GM19099 (cell line): Measurements from ENCODE around the gene NTM.

Experiments
- POLR2A ChIP-seq: IDR thresholded peaks from 3 replicates; pipeline ENCODE4 v1.6.1; 2011; ENCODE audit warnings: low read depth; ENCODE audit not compliant: insufficient read length; ENCODE audit errors: extremely low read depth

NTM gene

GRCh38 chr11:131822506-131822905 is 452.1 kb downstream of the NTM start:
- TF ChIP-seq POLR2A, result no peak

GRCh38 chr11:131823772-131824171 is 453.4 kb downstream of the NTM start:
- no peak for TF ChIP-seq POLR2A

GRCh38 chr11:131824771-131825170 is 454.4 kb downstream of the NTM start:
- no peak for TF ChIP-seq POLR2A

DNA sequence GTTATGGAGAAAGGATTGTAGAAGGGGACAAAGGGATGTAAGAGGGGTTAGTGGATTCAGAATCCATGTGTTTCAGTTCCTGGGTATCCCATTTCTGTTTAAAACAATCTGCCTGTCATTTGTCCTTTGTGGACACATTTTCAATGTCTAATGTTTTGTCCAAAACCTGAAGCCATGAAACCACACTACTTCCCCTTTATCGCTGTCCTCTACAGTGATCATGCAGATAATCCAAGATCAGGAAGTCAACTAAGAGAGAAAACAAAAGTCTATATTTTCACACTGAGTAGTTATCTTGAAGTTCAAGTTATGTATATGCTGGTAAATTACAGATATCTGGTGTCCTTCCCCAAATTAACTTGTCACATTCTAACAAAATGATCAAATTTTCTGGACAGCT is 457.0 kb downstream of the NTM start:
- no peak for TF ChIP-seq POLR2A

- no peak for TF ChIP-seq POLR2A
These were observed 459.3 kb downstream of the NTM start for GRCh38 chr11:131829725-131830124.

- no peak for TF ChIP-seq POLR2A
These were observed 461.7 kb downstream of the NTM start for GRCh38 chr11:131832079-131832478.

GRCh38 chr11:131833366-131833765 is 463.0 kb downstream of the NTM start:
- no peak for TF ChIP-seq POLR2A

- TF ChIP-seq POLR2A, result no peak
These were observed 467.1 kb downstream of the NTM start for GRCh38 chr11:131837562-131837961.

- TF ChIP-seq POLR2A, result no peak
These were observed 467.6 kb downstream of the NTM start for GRCh38 chr11:131838016-131838415.

GRCh38 chr11:131839326-131839725 is 468.9 kb downstream of the NTM start:
- no peak for TF ChIP-seq POLR2A

- TF ChIP-seq POLR2A, result no peak
These were observed 470.1 kb downstream of the NTM start for GRCh38 chr11:131840545-131840944.

GRCh38 chr11:131841028-131841427 is 470.6 kb downstream of the NTM start:
- no peak for TF ChIP-seq POLR2A

DNA sequence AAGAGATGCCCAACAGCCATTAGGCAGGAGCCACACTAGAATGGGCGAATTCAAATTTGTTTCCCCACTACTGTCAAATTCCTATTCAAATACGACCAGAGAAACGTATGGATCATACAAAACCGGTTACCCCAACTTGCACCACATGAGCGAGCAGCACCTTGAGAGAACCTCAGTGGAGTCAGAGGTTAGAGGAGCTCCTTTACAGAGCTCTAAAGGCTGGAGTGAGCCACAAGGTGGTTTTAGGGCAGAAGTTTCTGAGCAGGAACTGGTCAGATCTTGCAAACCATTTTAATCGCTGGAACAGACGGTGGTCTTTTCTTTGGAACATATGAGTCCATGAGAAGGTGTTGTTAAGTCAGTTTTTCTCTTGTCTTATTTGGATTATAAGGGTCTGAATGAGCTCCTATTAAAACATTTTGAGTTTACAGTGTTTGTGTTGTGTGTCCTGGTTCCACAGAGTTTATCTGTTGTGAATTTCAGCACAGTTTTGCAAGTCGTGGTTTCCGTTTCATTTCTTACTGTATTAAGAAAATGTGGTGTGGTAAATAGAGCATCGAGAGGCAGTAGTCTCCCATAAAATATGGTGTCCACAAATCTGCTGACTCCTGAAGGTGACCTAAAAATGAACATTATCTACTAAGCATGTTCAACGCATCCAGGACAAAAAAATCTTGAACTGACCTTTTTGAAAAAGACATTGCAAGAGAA is 471.7 kb downstream of the NTM start:
- no peak for TF ChIP-seq POLR2A

DNA sequence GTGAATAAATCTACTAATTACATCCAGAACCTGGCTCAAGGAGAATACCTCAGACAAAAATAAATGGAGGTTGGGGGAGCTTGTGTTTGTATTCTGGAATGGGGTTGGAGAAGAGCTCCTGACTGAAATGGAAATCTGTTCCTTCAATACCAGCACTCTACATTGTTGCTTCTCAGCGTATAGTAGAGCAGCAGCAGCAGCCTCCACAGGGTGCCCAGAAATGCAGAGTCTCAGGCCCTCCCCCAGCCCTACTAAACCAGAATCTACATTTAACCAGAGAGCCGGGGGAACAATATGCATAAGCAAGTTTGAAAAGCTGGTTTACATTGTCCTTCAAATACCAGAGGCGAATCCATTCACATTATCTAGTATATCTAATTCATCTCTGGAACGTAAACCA is 474.8 kb downstream of the NTM start:
- TF ChIP-seq POLR2A, result no peak

DNA sequence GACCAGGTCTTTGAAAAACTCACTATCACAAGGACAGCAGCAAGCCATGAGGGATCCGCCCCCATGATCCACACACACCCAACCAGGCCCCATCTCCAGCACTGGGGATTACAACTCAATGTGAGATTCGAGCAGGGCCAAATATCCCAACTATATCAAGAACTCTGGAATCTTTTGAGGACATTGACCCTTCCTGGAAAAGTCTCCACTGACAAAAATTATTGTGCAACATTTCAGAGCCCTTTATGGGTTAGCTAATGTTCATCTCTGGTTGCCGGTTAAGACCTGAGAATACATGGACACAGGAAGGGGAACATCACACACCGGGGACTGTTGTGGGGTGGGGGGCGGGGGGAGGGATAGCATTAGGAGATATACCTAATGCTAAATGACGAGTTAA is 479.1 kb downstream of the NTM start:
- no peak for TF ChIP-seq POLR2A

DNA sequence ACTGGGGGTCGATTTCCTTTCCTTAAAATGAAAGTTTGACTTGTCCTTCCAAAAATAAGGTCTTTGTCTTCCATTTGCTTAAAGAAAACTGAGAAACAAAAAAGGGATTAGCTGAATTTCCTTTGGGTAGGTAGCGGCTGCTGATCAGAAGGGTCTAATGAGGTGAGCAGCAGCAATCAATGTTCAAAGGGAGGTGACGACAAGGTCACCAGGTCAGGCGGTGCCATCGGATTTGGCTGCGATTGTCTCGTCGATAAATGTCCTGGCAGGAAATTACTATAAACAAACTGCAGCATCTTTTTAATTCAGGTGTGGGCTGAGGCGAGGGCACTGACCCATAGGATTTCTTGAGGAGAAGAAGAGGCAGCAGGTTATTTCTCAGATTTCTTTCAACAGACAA is 480.1 kb downstream of the NTM start:
- no peak for TF ChIP-seq POLR2A
